ENCODE measurements around the gene EPRS1. TPM values are rescaled to one million over a fixed set of nuclear protein-coding genes. Genes with fewer than 3 reads are reported as not detected.
"Not testable (repeated sequence)": the region's sequence is repeated elsewhere in the genome, so short reads cannot be mapped to it uniquely, and the experiment has no call there.

EPRS1 gene
- polyA plus RNA-seq, 4 donors, result 88.6 to 113 (median 105) TPM

GRCh38 chr1:220040028-220040596, 6.2 kb downstream of the EPRS1 start:
- DNase-seq (ENCODE audit: low read depth in 4 of 4, low spot score in 2 of 4), result no peak

GRCh38 chr1:220038640-220039039, 7.7 kb downstream of the EPRS1 start:
- DNase-seq (ENCODE audit: low read depth in 4 of 4, low spot score in 2 of 4), result no peak

DNA sequence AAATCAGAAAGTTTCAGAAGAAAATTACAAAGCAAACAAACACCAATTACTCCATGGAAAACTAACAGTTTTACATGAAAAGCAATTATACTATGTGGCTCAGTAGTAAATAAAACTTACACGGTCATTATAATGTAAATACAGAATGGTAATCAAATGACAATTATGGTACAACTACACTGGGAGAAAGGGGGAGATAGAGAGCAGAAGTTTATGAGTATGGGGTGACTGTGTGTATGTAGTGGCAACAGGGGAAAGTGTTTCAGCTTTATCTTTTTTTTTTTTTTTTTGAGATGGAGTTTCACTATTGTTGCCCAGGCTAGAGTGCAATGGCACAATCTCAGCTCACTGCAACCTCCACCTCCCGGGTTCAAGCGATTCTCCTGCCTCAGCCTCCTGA, 8.5 kb downstream of the EPRS1 start:
- DNase-seq (ENCODE audit: low read depth in 4 of 4, low spot score in 2 of 4), result not testable (repeated sequence)

GRCh38 chr1:220032911-220033310, 13.4 kb downstream of the EPRS1 start:
- DNase-seq (ENCODE audit: low read depth in 4 of 4, low spot score in 2 of 4), result no peak

DNA sequence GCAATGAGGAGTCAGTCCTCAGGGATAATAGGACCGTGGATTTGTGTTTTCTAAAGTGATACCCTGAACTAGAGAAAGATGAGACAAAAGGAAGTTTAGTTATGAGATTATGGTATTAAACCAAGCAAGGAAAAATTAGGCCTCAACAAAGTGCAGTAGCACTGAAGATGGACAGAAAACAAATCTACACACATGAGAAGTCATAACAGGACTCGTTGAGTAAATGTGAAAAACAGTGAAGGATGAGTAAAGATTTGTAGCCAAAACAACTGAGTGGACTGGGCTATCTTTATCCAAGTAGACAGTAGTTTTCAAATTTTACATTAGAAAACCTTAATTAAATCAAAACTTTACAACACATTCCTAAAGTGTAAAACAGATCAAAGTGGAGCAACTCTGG, 15.0 kb downstream of the EPRS1 start:
- DNase-seq (ENCODE audit: low read depth in 4 of 4, low spot score in 2 of 4), result no peak

DNA sequence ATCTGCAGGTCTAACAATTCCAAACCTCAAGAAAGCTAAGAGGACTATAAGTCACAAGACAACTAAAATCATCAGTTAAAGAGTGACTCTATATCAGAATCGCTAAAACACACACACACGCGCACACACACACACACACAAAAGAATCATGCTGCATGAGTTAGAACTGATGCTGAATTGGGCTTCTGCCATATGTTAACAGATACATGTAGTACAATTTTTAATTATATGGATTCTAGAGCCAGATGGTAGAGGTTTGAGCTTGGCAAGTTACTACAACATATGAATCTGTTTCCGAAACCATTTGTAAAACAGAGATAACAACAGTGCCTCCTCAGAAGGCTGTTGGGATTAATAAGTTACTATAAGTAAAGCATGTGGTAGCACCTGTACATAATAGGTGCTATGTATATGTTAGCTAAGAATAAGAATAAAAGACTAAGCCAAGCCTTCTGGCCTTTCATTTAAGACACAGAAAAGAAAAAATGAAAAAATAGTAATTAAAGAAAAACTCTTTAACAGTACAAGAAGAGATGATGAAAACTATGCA, 17.9 kb downstream of the EPRS1 start:
- no peak for DNase-seq (ENCODE audit: low read depth in 4 of 4, low spot score in 2 of 4)

DNA sequence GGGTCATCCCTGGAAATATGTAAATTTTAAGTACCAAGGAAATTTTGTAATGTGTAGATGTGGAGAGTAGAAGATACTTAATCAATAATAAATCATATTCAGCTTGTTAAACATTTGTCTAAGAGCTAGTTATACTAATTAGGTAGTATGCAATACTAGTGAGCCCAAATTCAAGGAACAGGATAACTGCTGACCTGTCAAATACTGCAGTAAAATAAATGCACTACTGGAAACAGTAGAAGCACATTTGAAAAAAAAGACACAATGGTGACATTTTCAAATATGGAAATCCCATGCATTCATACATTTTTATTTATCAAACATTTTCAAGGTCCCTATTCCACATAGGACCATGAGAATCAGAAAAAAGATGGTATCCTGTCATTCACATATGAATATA, 27.2 kb downstream of the EPRS1 start:
- DNase-seq (ENCODE audit: low read depth in 4 of 4, low spot score in 2 of 4), result no peak

- DNase-seq (ENCODE audit: low read depth in 4 of 4, low spot score in 2 of 4), result no peak
These were observed 32.8 kb downstream of the EPRS1 start for GRCh38 chr1:220013497-220013896.

DNA sequence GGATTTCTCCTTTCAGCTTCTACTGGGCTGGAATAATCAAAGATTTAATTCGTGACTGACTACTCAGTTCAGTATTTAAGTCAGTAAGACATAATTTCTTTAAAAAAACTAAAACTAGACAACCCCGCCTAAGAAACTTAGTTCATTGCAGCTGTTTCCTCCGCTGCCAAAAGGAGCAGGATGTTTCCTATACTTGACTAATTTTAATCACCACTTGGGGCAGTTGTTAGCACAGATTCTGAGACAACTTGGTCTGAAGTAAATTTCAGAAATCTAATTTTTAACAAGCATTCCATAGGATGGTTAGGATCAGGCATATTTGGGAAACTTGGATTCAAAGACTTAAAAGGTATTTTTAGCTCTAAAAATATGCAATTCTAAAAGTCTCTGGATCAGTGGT, 34.0 kb downstream of the EPRS1 start:
- no peak for DNase-seq (ENCODE audit: low read depth in 4 of 4, low spot score in 2 of 4)

DNA sequence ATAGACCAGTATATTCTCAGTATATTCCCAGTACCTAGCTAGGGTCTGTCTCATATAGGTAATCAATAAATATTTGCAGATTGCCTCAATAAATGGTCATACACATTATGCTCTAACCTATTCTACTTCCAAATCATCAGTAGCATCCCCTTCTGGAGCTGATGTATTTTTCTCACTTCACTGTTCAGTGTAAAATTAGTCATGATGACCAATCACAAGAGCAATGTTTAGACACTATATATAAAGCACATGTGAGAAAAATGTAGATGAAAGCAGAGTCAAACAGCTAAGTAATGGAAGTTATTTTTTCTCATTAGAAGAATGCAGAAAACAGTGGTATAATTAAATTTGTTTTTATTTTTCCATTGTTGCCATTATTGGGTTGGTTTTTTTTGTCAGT, 34.7 kb downstream of the EPRS1 start:
- DNase-seq (ENCODE audit: low read depth in 4 of 4, low spot score in 2 of 4), result no peak

DNA sequence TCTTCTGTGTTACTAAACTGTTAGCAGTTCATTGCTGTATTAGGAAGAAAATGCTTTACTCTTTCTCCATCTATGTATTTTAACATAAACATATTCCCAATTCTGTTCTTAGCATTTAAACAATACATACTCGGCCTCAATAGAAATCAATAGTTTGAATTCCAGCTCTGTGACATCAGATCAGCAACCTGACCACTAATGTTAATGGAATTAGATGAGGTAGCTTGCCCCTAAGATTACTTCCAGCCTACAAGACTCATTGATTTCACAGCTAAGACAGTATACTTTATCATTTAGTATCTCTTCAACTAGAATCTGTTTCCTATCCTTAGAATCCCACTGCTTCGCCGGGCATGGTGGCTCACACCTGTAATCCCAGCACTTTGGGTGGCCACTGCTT, 38.9 kb downstream of the EPRS1 start:
- no peak for DNase-seq (ENCODE audit: low read depth in 4 of 4, low spot score in 2 of 4)

DNA sequence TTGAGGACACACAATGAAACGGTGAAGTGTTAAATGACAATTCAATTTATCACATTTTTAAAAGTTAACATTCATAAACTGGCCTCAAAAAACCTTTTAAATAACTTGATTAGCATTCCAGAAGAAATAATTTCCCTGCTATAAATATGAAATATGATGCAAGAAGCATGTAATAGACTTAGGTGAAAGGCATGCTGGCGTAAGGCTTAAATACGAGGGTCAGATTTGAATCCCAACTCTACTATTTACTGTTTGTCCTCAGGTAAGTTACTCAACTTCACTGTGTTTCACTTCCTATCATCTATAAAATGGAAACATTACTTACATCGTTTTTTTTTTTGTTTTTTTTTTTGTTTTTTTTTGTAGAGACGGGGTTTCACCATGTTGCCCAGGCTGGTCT, 40.8 kb downstream of the EPRS1 start:
- DNase-seq (ENCODE audit: low read depth in 4 of 4, low spot score in 2 of 4), result no peak

DNA sequence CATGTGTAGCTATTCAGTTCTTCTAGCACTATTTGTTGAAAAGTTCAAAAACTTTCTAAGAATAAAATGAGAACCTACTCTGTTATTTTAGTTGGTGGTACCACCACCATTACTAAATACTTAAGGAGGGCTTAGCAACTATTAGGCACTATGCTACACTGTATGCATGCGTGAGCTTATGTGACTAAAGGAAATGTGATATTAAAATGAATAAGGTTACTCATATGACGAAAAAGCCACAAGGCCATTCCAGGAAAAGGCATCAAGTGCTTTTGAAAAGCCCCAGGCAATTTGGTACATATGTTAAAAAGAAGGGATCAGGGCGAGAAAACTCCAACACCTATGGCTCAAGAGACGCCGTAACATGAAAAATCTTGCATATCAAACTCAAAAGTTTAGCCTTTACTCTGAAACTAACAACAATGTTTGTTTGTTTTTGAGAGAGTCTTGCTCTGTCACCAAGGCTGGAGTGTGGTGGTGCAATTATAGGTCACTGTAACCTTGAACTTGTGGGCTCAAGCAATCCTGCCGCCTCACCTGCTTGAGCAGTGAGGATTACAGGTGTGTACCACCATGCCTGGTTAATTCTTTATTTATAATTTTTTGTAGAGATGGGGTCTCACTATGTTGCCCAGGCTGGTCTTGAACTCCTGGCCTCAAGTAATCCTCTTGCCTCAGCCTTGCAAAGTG, 42.5 kb downstream of the EPRS1 start:
- DNase-seq (ENCODE audit: low read depth in 4 of 4, low spot score in 2 of 4), result no peak

DNA sequence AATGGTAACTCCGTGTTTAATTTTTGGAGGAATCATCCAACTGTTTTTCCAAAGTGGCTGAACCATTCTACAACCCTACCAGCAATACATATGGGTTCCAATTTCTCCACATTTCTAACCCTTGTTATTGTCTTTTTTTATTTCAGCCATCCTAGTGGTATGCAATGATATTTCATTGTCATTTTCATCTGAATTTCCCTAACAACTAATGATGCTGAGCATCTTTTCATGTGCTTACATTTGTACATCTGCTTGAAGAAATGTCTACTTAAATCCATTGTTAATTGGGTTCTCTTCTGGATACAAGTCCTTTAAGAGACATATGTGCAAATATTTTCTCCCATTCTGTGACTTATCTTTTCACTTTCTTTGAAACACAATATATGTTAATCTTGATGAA, 43.3 kb downstream of the EPRS1 start:
- no peak for DNase-seq (ENCODE audit: low read depth in 4 of 4, low spot score in 2 of 4)

GRCh38 chr1:220001095-220001501, 45.2 kb downstream of the EPRS1 start:
- no peak for DNase-seq (ENCODE audit: low read depth in 4 of 4, low spot score in 2 of 4)

GRCh38 chr1:219999821-220000220, 46.5 kb downstream of the EPRS1 start:
- no peak for DNase-seq (ENCODE audit: low read depth in 4 of 4, low spot score in 2 of 4)

Other genes with a start within 250 kb of the EPRS1 start
- under 1 TPM; 0.08 to 0.32 (median 0.12) TPM for gene SLC30A10, start 117.9 kb downstream of the EPRS1 start, polyA plus RNA-seq (ENCODE audit: insufficient read length in 4 of 4)
- gene BPNT1, start 43.3 kb upstream of the EPRS1 start, polyA plus RNA-seq (ENCODE audit: insufficient read length in 4 of 4), result 10 to 100 TPM; 41.1 to 66.4 (median 48.0) TPM
- 100 to 1,000 TPM in 1 of 4 donors, 10 to 100 TPM in 3; 77.9 to 101 (median 88.6) TPM for gene IARS2, start 47.6 kb upstream of the EPRS1 start, polyA plus RNA-seq (ENCODE audit: insufficient read length in 4 of 4)
- gene RAB3GAP2, start 225.9 kb upstream of the EPRS1 start, polyA plus RNA-seq (ENCODE audit: insufficient read length in 4 of 4), result 10 to 100 TPM; 27.2 to 39.8 (median 33.3) TPM

Measured in left renal cortex interstitium (tissue), 4 donors.